GM10248 (cell line): ENCODE measurements around the gene RPL10.
A peak's percentile ranks its signal among the peaks of the same experiment; 100 is the strongest.

Experiments used
- CTCF ChIA-PET: fragments of 300-600 bp; sonication (Branson Sonifier 250); formaldehyde crosslinking; extraction: SDS; loops from one replicate; lab custom pipeline; 2021; ENCODE audit warnings: antibody characterized with exemption; lab: Yijun Ruan, JAX
- POLR2A ChIA-PET: fragments of 350-650 bp; sonication (Branson Sonifier 250); formaldehyde crosslinking; extraction: SDS; loops from one replicate; lab custom pipeline; 2020; ENCODE audit warnings: antibody characterized with exemption; lab: Yijun Ruan, JAX
- DNase-seq: peaks from one replicate; pipeline ENCODE4 v3.0.0; 2012; ENCODE audit errors: extremely low spot score
- CTCF ChIP-seq: IDR thresholded peaks from 2 replicates; pipeline ENCODE4 v1.5.1; 2012; ENCODE audit warnings: mild to moderate bottlenecking, low read depth; ENCODE audit errors: extremely low read depth, missing control alignments, control extremely low read depth

Gene RPL10

GRCh38 chrX:154433605-154434004 lies 35.4 kb downstream of the RPL10 start:
- CTCF ChIA-PET, result no interaction called here
- TF ChIP-seq CTCF, result no peak
- DNase-seq, result no peak
- POLR2A ChIA-PET, result no interaction called here

- no peak for TF ChIP-seq CTCF
- CTCF ChIA-PET, result no interaction called here
- no peak for DNase-seq
- POLR2A ChIA-PET, result no interaction called here
Observed at GRCh38 chrX:154434394-154435168, 36.4 kb downstream of the RPL10 start.

GRCh38 chrX:154435171-154435733 lies 37.1 kb downstream of the RPL10 start:
- no peak for TF ChIP-seq CTCF
- ChIA-PET POLR2A (no interaction called here), CTCF (no interaction called here)
- DNase-seq, result no peak

- CTCF ChIA-PET, result no interaction called here
- no peak for TF ChIP-seq CTCF
Observed at GRCh38 chrX:154436374-154436982, 38.3 kb downstream of the RPL10 start.

GRCh38 chrX:154436983-154437752 lies 39.0 kb downstream of the RPL10 start, which contains the start of gene GDI1:
TSS of gene GDI1 (plus strand) at chrX:154437154. CDS start at chrX:154437255, 101 bp downstream.
- ChIA-PET CTCF (no interaction called here), POLR2A (interaction anchor here (0.6 kb wide), 1 partner anchor 26 kb away, joined by 4 read pairs; no protein-coding TSS in a partner anchor)
- no peak for TF ChIP-seq CTCF
- DNase-seq, result peak; percentile 54

More at GRCh38 chrX:154436374-154436982, 38.3 kb downstream of the RPL10 start:
- POLR2A ChIA-PET, result interaction anchor here (0.6 kb wide), 1 partner anchor 26 kb away, joined by 4 read pairs; no protein-coding TSS in a partner anchor
- peak; percentile 80 for DNase-seq
